GM19463 (cell line): ENCODE data around the gene PSMB1.
"Not testable (repeated sequence)": the region's sequence is repeated elsewhere in the genome, so short reads cannot be mapped to it uniquely, and the experiment has no call there.

Source experiments
- ATAC-seq: cut with Tn5 transposase; IDR thresholded peaks from one replicate; pipeline ENCODE4 v1.9.1; 2021; ENCODE audit warnings: mild to moderate bottlenecking, moderate library complexity; ENCODE audit not compliant: unreplicated experiment

Gene PSMB1

GRCh38 chr6:170504479-170504878, 48.6 kb downstream of the PSMB1 start:
- ATAC-seq: no peak

GRCh38 chr6:170503414-170503761, 49.7 kb downstream of the PSMB1 start:
- ATAC-seq: no peak

DNA sequence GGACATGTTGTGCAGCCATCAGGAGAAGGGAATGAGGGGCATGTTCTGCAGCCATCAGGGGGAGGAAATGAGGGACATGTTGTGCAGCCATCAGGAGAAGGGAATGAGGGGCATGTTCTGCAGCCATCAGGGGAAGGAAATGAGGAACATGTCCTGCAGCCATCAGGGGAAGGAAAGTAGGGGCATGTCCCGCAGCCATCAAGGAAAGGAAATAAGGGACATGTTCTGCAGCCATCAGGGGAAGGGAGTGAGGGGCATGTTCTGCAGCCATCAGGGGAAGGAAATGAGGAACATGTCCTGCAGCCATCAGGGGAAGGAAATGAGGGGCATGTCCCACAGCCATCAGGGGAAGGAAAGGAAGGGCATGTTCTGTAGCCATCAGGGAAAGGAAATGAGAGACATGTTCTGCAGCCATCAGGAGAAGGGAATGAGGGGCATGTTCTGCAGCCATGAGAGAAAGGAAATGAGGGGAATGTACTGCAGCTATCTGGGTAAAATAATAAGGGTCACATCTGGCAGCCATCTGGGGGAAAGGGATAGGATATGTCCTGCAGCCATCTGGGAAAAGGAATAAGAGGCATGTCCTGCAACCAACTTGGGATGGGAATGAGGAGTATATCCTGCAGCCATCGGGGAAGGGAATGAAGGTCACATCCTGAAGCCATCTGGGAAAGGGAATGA, 50.2 kb downstream of the PSMB1 start:
- not testable (repeated sequence) for ATAC-seq

DNA sequence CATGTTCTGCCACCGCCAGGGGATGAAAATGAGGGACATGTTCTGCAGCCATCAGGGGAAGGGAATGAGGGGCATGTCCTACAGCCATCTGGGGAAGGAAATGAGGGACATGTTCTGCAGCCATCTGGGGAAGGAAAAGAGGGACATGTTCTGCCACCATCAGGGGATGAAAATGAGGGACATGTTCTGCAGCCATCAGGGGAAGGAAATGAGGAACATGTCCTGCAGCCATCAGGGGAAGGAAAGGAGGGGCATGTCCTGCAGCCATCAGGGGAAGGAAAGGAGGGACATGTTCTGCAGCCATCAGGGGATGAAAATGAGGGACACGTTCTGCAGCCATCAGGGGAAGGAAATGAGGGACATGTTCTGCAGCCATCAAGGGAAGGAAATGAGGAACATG, 50.8 kb downstream of the PSMB1 start:
- not testable (repeated sequence) for ATAC-seq

GRCh38 chr6:170500955-170501590, 52.0 kb downstream of the PSMB1 start:
- no peak for ATAC-seq

DNA sequence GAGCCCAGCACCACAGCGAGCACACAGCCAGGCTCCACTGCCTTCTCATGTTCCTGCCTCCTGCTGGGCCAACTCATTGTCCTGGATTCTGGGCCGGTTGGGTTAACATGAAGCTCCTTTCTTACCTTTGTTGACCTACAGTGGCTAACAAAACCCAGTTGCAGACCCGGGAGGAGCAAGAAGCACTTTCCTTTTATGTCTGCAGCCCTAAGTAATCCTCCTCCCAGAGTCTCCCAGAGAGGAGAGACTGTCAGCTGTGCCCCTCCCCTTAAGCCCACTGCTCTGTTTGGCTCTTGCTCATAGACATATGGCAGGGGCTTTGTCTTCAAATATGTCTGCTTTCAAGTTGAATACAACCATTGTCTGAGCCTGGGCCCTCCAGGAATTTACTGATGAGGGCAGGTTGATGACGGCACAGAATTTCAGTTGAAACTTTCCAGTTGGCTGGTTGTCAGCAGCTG, 55.2 kb downstream of the PSMB1 start:
- no peak for ATAC-seq

- ATAC-seq: no peak
Measured at GRCh38 chr6:170493354-170493753, 59.8 kb downstream of the PSMB1 start.

DNA sequence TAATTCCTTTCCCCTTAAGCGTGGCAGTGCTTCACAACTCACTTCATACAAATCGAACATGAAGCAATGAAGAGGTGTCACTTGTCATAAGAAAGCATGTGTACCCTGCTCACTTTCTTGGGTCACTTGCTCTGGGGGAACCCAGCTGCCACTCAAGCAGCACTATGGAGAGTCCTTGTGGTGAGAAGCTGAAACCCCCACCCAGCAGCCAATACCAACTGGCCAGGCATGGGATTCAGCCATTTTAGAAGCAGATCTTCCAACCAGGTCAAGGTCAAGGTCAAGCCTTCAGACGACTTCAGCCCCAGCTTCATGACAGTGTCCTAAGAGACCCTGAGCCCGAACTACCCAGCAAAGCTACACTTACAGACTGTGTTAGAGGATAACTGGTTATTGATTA, 62.8 kb downstream of the PSMB1 start:
- ATAC-seq: no peak

GRCh38 chr6:170489836-170490235, 63.3 kb downstream of the PSMB1 start:
- no peak for ATAC-seq

DNA sequence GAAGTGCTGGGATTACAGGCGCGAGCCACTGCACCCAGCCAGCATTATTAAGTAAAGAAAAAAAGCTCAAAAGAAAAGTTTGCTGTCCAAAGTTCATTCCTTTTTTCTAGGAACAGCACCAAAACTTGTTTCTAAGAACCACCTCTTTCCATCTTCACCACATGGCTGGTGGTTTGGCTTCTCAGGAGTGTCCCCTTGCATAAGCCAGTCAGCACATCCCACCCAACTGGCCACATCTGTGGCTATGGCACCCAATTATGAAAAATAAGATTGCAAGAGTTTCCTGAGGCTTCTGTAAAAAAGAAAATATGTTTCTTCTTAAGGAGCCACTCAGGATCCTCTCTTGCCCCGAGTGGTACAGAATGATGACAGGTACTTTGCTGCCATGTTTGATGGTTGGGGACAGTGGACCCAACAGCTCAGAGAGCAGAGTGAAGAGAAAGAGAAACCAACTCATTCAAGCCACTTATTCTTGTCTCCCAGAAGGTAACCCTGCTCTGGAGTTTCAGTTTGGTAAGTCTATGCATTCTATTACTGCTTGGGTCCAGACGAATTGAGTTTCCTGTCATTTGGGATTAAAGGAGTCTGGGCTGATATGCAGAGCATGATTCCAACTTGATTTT, 65.3 kb downstream of the PSMB1 start:
- no peak for ATAC-seq

GRCh38 chr6:170485159-170485558, 67.9 kb downstream of the PSMB1 start:
- no peak for ATAC-seq
